Endodermal cell (in vitro differentiated cells): Measurements from ENCODE around the gene PRMT1. TPM values are rescaled to one million over a fixed set of nuclear protein-coding genes. Genes with fewer than 3 reads are reported as not detected.

Experiments used
- DNase-seq: peaks from one replicate; pipeline ENCODE4 v3.0.0-alpha.2; 2017
- H3K27ac ChIP-seq: 2 replicates; pipeline ENCODE4 v1.5.1; 2013; ENCODE audit warnings: mild to moderate bottlenecking, low read depth, low read length, moderate library complexity
- H3K27me3 ChIP-seq: 2 replicates; pipeline ENCODE4 v1.6.1; 2013; ENCODE audit warnings: mild to moderate bottlenecking, low read length, moderate library complexity; ENCODE audit not compliant: insufficient read depth, control insufficient read depth, poor library complexity, severe bottlenecking
- H3K36me3 ChIP-seq: 2 replicates; pipeline ENCODE4 v1.7.0; 2013; ENCODE audit warnings: mild to moderate bottlenecking, low read length, moderate library complexity; ENCODE audit not compliant: control insufficient read depth, insufficient read depth
- H3K4me1 ChIP-seq: one replicate; pipeline ENCODE4 v1.7.0; 2013; ENCODE audit warnings: low read length; ENCODE audit not compliant: control insufficient read depth, insufficient read depth
- H3K4me3 ChIP-seq: 2 replicates; pipeline ENCODE4 v1.5.1; 2013; ENCODE audit warnings: mild to moderate bottlenecking, low read length, moderate library complexity
- H3K9ac ChIP-seq: 2 replicates; pipeline ENCODE4 v1.6.1; 2013; ENCODE audit warnings: mild to moderate bottlenecking, low read length, moderate library complexity; ENCODE audit not compliant: poor library complexity, severe bottlenecking; ENCODE audit errors: extremely low read depth
- H3K9me3 ChIP-seq: 2 replicates; pipeline ENCODE4 v1.6.1; 2013; ENCODE audit warnings: mild to moderate bottlenecking, low read length, moderate library complexity; ENCODE audit not compliant: control insufficient read depth
- H3K27ac Mint-ChIP-seq: 2 replicates; pipeline ENCODE4 v1.8.0; 2020; ENCODE audit warnings: mixed read lengths
- H3K27me3 Mint-ChIP-seq: 2 replicates; pipeline ENCODE4 v1.8.0; 2021; ENCODE audit warnings: mild to moderate bottlenecking, mixed read lengths; ENCODE audit not compliant: insufficient read depth
- H3K36me3 Mint-ChIP-seq: 2 replicates; pipeline ENCODE4 v1.8.0; 2020; ENCODE audit warnings: low read depth, mixed read lengths
- H3K4me1 Mint-ChIP-seq: 2 replicates; pipeline ENCODE4 v1.8.0; 2020; ENCODE audit warnings: mixed read lengths
- H3K4me3 Mint-ChIP-seq: 2 replicates; pipeline ENCODE4 v1.8.0; 2020; ENCODE audit warnings: mild to moderate bottlenecking, moderate library complexity, mixed read lengths
- H3K9me3 Mint-ChIP-seq: 2 replicates; pipeline ENCODE4 v1.8.0; 2020; ENCODE audit warnings: mild to moderate bottlenecking, mixed read lengths
- WGBS, 2 experiments: methylation state at CpG; one replicate each; pipeline versions ENCODE4 v1.1.5 to v1.1.7; 2013; ENCODE audit warnings: missing lambda C conversion rate in 2 of 2, mixed read lengths in 1 of 2; ENCODE audit not compliant: insufficient coverage in 1 of 2, insufficient read length in 1 of 2; 5-methylcytosine and 5-hydroxymethylcytosine counted together
- total RNA-seq, 2 donors: library from RNA; stranded (reverse); fragmentation: NEBNext Ultra II Directional in 1 of 2; extraction: Animal tissue kit (Norgen Biotek cat#: 25700) in 1 of 2; gene quantifications; 2 replicates in 1 of 2; 3 replicates in 1 of 2; pipeline ENCODE4 v1.2.1, GENCODE V29; 2021
- TF ChIP-seq, protein P1 (sequence below): fragments of 200-600 bp; sonication (generic); conservative IDR thresholded peaks from 2 replicates; pipeline ENCODE4 v1.5.0; 2021; ENCODE audit warnings: antibody characterized with exemption, mild to moderate bottlenecking

The PRMT1 gene
- total RNA-seq, 2 donors from 2014 or later = 343 to 362 TPM

DNA sequence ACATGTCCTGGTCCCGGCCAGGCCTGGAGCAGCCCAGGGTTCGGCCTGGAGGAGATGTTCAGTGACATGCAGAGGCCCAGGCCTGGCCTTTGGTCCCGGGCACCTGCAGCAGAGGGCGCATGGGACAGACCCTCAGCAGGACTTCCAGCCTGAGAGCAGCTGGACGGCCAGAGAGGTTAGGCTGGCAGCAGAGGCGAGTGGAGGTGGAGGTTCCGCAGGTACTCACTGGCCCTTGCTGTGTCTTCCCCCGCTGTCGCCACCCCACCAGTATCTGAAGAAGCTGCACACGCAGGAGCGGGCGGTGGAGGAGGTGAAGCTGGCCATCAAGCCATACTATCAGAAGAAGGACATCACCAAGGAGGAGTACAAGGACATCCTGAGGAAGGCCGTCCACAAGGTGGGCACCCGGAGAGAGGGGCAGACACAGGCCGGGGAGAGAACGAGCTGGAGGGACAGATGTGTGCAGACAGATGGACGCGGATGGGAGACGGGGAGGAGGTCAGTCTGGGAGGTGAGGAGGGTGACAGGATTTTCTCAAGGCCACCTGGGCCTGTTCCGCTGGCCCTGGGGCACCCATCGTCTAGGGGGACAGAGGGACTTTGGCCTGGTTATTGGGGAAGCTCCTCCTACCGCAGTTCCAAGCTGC is 19.5 kb upstream of the PRMT1 start:
- Histone ChIP-seq H3K27ac (no peak overlapping the region), H3K4me3 (no peak overlapping the region), H3K9ac (no peak overlapping the region), H3K9me3 (peaks cover 10% of the 10 kb centered on the region), H3K4me1 (no peaks in the 10 kb centered on the region), H3K27me3 (no peaks in the 10 kb centered on the region), H3K36me3 (peaks cover 86% of the 10 kb centered on the region)
- Mint-ChIP-seq H3K4me3 (no peak overlapping the region), H3K27me3 (no peaks in the 10 kb centered on the region), H3K27ac (no peak overlapping the region), H3K36me3 (peaks cover 87% of the 10 kb centered on the region), H3K9me3 (peaks cover 9% of the 10 kb centered on the region), H3K4me1 (no peaks in the 10 kb centered on the region)
- DNase-seq = no peak
- 93 to 95% methylated on average over 10 to 22 of the region's 22 CpGs for WGBS, 2 experiments
- TF ChIP-seq, protein P1, sequence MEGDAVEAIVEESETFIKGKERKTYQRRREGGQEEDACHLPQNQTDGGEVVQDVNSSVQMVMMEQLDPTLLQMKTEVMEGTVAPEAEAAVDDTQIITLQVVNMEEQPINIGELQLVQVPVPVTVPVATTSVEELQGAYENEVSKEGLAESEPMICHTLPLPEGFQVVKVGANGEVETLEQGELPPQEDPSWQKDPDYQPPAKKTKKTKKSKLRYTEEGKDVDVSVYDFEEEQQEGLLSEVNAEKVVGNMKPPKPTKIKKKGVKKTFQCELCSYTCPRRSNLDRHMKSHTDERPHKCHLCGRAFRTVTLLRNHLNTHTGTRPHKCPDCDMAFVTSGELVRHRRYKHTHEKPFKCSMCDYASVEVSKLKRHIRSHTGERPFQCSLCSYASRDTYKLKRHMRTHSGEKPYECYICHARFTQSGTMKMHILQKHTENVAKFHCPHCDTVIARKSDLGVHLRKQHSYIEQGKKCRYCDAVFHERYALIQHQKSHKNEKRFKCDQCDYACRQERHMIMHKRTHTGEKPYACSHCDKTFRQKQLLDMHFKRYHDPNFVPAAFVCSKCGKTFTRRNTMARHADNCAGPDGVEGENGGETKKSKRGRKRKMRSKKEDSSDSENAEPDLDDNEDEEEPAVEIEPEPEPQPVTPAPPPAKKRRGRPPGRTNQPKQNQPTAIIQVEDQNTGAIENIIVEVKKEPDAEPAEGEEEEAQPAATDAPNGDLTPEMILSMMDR = no peak

DNA sequence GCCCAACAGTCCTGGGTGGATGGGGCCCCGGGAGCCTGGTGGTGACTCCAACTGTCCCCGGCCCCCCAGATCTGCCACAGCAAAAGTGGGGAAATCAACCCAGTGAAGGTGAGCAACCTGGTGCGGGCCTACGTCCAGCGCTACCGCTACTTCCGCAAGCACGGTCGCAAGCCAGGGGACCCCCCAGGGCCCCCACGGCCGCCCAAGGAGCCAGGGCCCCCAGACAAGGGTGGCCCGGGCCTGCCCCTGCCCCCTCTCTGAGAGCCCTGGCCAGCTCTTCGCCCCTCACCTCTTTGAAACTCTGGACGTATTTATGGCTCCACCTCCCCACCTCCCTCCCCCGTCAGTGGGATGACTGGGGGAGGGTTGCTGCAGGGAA is 18.9 kb upstream of the PRMT1 start:
- WGBS, 2 experiments = 95 to 97% methylated on average over 10 to 15 of the region's 15 CpGs
- Histone ChIP-seq H3K9me3 (peaks cover 10% of the 10 kb centered on the region), H3K36me3 (peaks cover 86% of the 10 kb centered on the region), H3K27me3 (no peaks in the 10 kb centered on the region), H3K9ac (no peak overlapping the region), H3K27ac (no peak overlapping the region), H3K4me3 (no peak overlapping the region), H3K4me1 (no peaks in the 10 kb centered on the region)
- TF ChIP-seq, protein P1 = no peak
- H3K4me3 Mint-ChIP-seq = no peak overlapping the region
- no peak for DNase-seq
- peaks cover 88% of the 10 kb centered on the region for H3K36me3 Mint-ChIP-seq
- no peak overlapping the region for H3K27ac Mint-ChIP-seq
- H3K9me3 Mint-ChIP-seq = peaks cover 9% of the 10 kb centered on the region
- H3K27me3 Mint-ChIP-seq = no peaks in the 10 kb centered on the region
- H3K4me1 Mint-ChIP-seq = no peaks in the 10 kb centered on the region

DNA sequence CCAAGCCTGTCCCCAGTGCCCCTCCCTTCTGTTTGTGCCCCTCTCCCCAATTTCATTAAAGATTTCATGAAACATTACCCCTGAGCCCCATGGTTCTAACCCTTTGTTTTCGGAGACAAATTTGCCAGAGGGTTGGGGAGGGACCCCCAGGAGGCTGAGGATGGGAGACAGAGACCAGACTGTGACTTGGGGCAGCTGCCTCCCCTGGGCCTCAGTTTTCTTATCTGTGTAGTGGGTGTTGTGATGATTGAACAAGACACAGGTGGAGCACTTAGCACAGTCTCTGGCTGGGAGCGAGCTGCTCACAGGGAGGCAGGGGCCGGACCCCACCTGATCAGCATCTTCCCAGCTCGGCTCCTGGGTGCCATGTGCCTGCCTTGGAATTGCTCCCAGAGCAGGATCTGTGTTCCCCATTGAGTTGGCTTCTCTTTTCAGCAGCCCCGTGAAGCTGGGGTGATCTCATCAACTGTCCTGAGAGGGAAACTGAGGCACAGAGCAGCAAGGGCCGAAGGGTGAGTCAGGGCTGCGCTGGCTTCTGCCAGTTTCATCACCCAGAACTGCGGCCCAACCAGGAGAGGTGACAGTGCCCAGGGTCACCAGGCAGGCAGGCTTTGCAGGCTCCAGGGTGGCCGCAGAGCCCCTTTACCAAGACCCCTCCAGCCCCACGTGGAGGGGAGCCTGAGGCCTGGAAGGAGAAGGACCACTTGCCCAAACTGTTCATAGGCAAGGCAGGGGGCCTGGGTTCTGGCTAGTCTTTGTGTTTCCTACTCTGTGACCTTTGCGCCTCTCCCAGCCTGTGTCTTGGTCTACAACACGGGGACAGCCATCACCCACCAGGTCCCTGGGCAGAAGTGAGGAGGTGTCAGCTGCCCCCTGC is 18.3 kb upstream of the PRMT1 start:
- Histone ChIP-seq H3K4me1 (no peaks in the 10 kb centered on the region), H3K9ac (no peak overlapping the region), H3K36me3 (peaks cover 84% of the 10 kb centered on the region), H3K9me3 (peaks cover 10% of the 10 kb centered on the region), H3K27me3 (no peaks in the 10 kb centered on the region), H3K27ac (no peak overlapping the region), H3K4me3 (no peak overlapping the region)
- no peak overlapping the region for H3K4me3 Mint-ChIP-seq
- WGBS, 2 experiments = 89 to 97% methylated on average over 7 to 12 of the region's 12 CpGs
- TF ChIP-seq, protein P1 = no peak
- no peak for DNase-seq
- no peaks in the 10 kb centered on the region for H3K27me3 Mint-ChIP-seq
- no peak overlapping the region for H3K27ac Mint-ChIP-seq
- no peaks in the 10 kb centered on the region for H3K4me1 Mint-ChIP-seq
- H3K36me3 Mint-ChIP-seq = peaks cover 85% of the 10 kb centered on the region
- H3K9me3 Mint-ChIP-seq = peaks cover 9% of the 10 kb centered on the region
